ENCODE results near the gene GPR89A. TPM values are rescaled to one million over a fixed set of nuclear protein-coding genes. Genes with fewer than 3 reads are reported as not detected.
"Not testable (repeated sequence)": the region's sequence is repeated elsewhere in the genome, so short reads cannot be mapped to it uniquely, and the experiment has no call there.

Gene GPR89A
- polyA plus RNA-seq, 1 of the 3 experiments (the other 2 are of a cell fraction) = 10.5 TPM

GRCh38 chr1:145610744-145611143, 3.0 kb downstream of the GPR89A start:
- H3K9me3 ChIP-seq; H3K27me3 ChIP-seq (ENCODE audit: insufficient read depth); POLR2A ChIA-PET; H3K9me2 ChIP-seq; H3F3A ChIP-seq (replicated peaks; ENCODE audit: insufficient read depth); H3K4me1 ChIP-seq (ENCODE audit: control insufficient read depth in 1 of 2, insufficient read depth in 2 of 2, low read depth in 1 of 2, low read length in 1 of 2); H3K4me2 ChIP-seq; H3K36me3 ChIP-seq (replicated peaks in 1 of 2; ENCODE audit: control insufficient read depth in 1 of 2, insufficient read depth in 2 of 2, low read length in 1 of 2); H3K4me3 ChIP-seq (ENCODE audit: low read depth in 2 of 2, low read length in 1 of 2); CTCF ChIA-PET; H3K9ac ChIP-seq; H4K20me1 ChIP-seq (ENCODE audit: insufficient read depth); H2AFZ ChIP-seq (ENCODE audit: low read depth); H3K27ac ChIP-seq (ENCODE audit: low read depth in 2 of 2, low read length in 1 of 2); DNase-seq: not testable (repeated sequence)
- WGBS (ENCODE audit: low lambda C conversion rate) = 94% methylated on average over 2 of the region's 2 CpGs
- H3K79me2 ChIP-seq (ENCODE audit: insufficient read depth) = peaks cover 11% of the 10 kb centered on the region

DNA sequence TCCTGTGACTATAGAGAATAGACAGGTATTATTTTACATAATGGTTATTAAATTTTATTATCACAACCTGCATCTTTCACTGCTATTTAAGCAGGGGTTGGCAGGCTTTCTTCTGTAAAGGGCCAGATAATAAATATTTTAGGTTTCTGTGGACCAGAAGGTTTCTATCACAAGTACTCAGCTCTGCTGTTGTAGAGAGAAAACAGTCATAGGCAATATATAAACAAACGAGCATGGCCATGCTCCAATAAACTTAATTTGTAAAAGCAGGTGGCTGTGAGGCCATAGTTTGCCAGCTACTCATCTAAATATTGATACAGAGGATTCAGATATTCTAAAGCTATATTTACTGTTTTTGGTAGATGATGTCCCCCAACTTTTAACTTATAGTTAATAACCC, 12.3 kb downstream of the GPR89A start:
- H3K9me2 ChIP-seq; H3K4me1 ChIP-seq (ENCODE audit: control insufficient read depth in 1 of 2, insufficient read depth in 2 of 2, low read depth in 1 of 2, low read length in 1 of 2); H2AFZ ChIP-seq (ENCODE audit: low read depth); H4K20me1 ChIP-seq (ENCODE audit: insufficient read depth); H3K27me3 ChIP-seq (ENCODE audit: insufficient read depth); H3K79me2 ChIP-seq (ENCODE audit: insufficient read depth); H3K9me3 ChIP-seq; H3K9ac ChIP-seq; H3K4me3 ChIP-seq (ENCODE audit: low read depth in 2 of 2, low read length in 1 of 2); H3K27ac ChIP-seq (ENCODE audit: low read depth in 2 of 2, low read length in 1 of 2); DNase-seq; CTCF ChIA-PET; H3K36me3 ChIP-seq (replicated peaks in 1 of 2; ENCODE audit: control insufficient read depth in 1 of 2, insufficient read depth in 2 of 2, low read length in 1 of 2); H3F3A ChIP-seq (replicated peaks; ENCODE audit: insufficient read depth); H3K4me2 ChIP-seq; POLR2A ChIA-PET: not testable (repeated sequence)
- 86% methylated on average over 1 of the region's 1 CpG for WGBS (ENCODE audit: low lambda C conversion rate)

DNA sequence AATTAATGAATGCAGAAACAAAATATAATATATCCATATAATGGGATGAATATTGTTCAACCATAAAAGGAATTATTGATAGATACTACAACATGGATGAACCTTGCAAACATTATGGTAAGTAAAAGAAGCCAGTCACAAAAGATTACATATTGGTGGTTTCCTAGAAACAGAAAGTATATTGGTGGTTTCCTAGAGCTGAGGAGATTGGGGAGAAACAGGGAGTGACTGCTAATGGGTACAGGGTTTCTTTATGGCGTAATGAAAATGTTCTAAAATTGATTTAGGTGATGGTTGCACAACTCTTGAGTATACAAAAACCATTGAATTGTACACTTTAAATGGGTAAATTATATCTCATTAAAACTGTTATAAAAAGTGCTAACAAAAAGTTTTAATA, 14.4 kb downstream of the GPR89A start:
- H3K9ac ChIP-seq; H3K4me3 ChIP-seq (ENCODE audit: low read depth in 2 of 2, low read length in 1 of 2); CTCF ChIA-PET; H3F3A ChIP-seq (replicated peaks; ENCODE audit: insufficient read depth); H3K9me2 ChIP-seq; H2AFZ ChIP-seq (ENCODE audit: low read depth); H3K4me1 ChIP-seq (ENCODE audit: control insufficient read depth in 1 of 2, insufficient read depth in 2 of 2, low read depth in 1 of 2, low read length in 1 of 2); H3K4me2 ChIP-seq; H3K79me2 ChIP-seq (ENCODE audit: insufficient read depth); DNase-seq; H3K27me3 ChIP-seq (ENCODE audit: insufficient read depth); H3K27ac ChIP-seq (ENCODE audit: low read depth in 2 of 2, low read length in 1 of 2); H3K9me3 ChIP-seq; H4K20me1 ChIP-seq (ENCODE audit: insufficient read depth); POLR2A ChIA-PET; H3K36me3 ChIP-seq (replicated peaks in 1 of 2; ENCODE audit: control insufficient read depth in 1 of 2, insufficient read depth in 2 of 2, low read length in 1 of 2): not testable (repeated sequence)
- WGBS (ENCODE audit: low lambda C conversion rate) = no CpG with 5 or more reads among the region's 1 CpG

GRCh38 chr1:145636237-145636636, 28.4 kb downstream of the GPR89A start:
- H3K4me2 ChIP-seq; CTCF ChIA-PET; H3K27ac ChIP-seq (ENCODE audit: low read depth in 2 of 2, low read length in 1 of 2); H3K4me1 ChIP-seq (ENCODE audit: control insufficient read depth in 1 of 2, insufficient read depth in 2 of 2, low read depth in 1 of 2, low read length in 1 of 2); H3K9me3 ChIP-seq; H3K4me3 ChIP-seq (ENCODE audit: low read depth in 2 of 2, low read length in 1 of 2); H3K79me2 ChIP-seq (ENCODE audit: insufficient read depth); H3K9ac ChIP-seq; H3K27me3 ChIP-seq (ENCODE audit: insufficient read depth); H3F3A ChIP-seq (replicated peaks; ENCODE audit: insufficient read depth); H2AFZ ChIP-seq (ENCODE audit: low read depth); POLR2A ChIA-PET; DNase-seq; H3K36me3 ChIP-seq (replicated peaks in 1 of 2; ENCODE audit: control insufficient read depth in 1 of 2, insufficient read depth in 2 of 2, low read length in 1 of 2); H3K9me2 ChIP-seq; H4K20me1 ChIP-seq (ENCODE audit: insufficient read depth): not testable (repeated sequence)
- 85% methylated on average over 1 of the region's 1 CpG for WGBS (ENCODE audit: low lambda C conversion rate)

- H3K27ac ChIP-seq (ENCODE audit: low read depth in 2 of 2, low read length in 1 of 2); H2AFZ ChIP-seq (ENCODE audit: low read depth); H3K9ac ChIP-seq; H3K4me2 ChIP-seq; H3F3A ChIP-seq (replicated peaks; ENCODE audit: insufficient read depth); CTCF ChIA-PET; H4K20me1 ChIP-seq (ENCODE audit: insufficient read depth); H3K79me2 ChIP-seq (ENCODE audit: insufficient read depth); H3K4me3 ChIP-seq (ENCODE audit: low read depth in 2 of 2, low read length in 1 of 2); DNase-seq; H3K9me2 ChIP-seq; H3K27me3 ChIP-seq (ENCODE audit: insufficient read depth); H3K36me3 ChIP-seq (replicated peaks in 1 of 2; ENCODE audit: control insufficient read depth in 1 of 2, insufficient read depth in 2 of 2, low read length in 1 of 2); H3K9me3 ChIP-seq; H3K4me1 ChIP-seq (ENCODE audit: control insufficient read depth in 1 of 2, insufficient read depth in 2 of 2, low read depth in 1 of 2, low read length in 1 of 2); POLR2A ChIA-PET: not testable (repeated sequence)
- whole genome bisulfite sequencing (ENCODE audit: low lambda C conversion rate) = 100% methylated on average over 1 of the region's 2 CpGs
These were observed 34.1 kb downstream of the GPR89A start for GRCh38 chr1:145641886-145642285.

DNA sequence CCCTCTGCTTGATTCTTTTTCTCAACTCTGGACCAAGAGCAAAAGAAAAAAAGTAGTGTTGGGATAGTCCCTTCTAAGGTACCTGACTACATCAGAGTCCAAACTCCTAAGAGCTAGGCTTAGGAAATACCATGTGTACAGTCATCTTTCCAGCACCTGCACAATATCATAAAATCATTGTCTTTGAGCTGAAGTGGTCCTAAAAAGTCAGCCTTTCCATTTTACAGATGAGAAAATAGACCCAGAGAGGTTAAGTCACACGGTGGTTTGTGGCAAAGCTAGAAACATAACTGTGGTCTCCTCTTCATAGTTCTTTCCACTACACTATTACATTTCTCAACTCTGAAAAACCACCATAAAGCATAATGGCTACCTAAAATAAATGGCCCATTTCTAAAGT, 36.2 kb downstream of the GPR89A start:
- H3K9ac ChIP-seq; H3K4me2 ChIP-seq; H3K9me3 ChIP-seq; H3K27ac ChIP-seq (ENCODE audit: low read depth in 2 of 2, low read length in 1 of 2); H3K4me1 ChIP-seq (ENCODE audit: control insufficient read depth in 1 of 2, insufficient read depth in 2 of 2, low read depth in 1 of 2, low read length in 1 of 2); CTCF ChIA-PET; H3K4me3 ChIP-seq (ENCODE audit: low read depth in 2 of 2, low read length in 1 of 2); POLR2A ChIA-PET; H3K36me3 ChIP-seq (replicated peaks in 1 of 2; ENCODE audit: control insufficient read depth in 1 of 2, insufficient read depth in 2 of 2, low read length in 1 of 2); DNase-seq; H3K27me3 ChIP-seq (ENCODE audit: insufficient read depth); H4K20me1 ChIP-seq (ENCODE audit: insufficient read depth); H3K79me2 ChIP-seq (ENCODE audit: insufficient read depth); H3K9me2 ChIP-seq; H3F3A ChIP-seq (replicated peaks; ENCODE audit: insufficient read depth); H2AFZ ChIP-seq (ENCODE audit: low read depth): not testable (repeated sequence)
- no CpG with 5 or more reads among the region's 1 CpG for WGBS (ENCODE audit: low lambda C conversion rate)

DNA sequence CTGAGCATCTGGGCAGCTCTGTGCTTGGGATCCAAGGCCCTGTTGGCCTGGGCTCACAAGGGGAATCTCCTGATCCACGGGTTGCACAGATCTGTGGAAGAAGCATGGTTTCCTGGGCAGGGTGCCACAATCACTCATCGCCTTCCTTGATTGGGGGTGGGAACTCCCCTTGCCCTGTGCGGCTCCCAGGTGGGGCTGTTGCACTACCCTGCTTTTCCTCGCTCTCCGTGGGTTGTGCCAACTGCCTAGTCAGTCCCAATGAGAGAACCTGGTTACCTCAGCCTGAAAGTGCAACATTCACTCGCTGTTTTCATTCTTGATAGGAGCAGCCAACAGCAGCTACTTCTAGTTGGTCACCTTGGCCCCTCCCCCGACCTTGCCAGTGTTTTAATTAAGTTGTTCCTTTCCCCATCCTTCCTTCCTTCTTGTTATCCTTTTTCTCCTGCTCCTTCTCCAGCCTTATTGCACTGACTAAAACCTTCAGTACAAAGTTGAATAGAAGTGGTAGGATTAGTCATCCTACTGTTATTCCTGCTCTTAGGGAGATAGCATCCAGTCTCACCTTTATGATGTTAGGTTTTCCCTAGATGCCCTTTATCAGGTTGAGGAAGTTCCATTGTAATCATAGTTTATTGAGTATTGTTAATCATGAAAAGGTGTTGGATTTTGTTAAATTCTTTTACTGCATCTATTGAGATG, 48.6 kb downstream of the GPR89A start:
- H3K9me3 ChIP-seq; CTCF ChIA-PET; DNase-seq; H2AFZ ChIP-seq (ENCODE audit: low read depth); H3F3A ChIP-seq (replicated peaks; ENCODE audit: insufficient read depth); H3K79me2 ChIP-seq (ENCODE audit: insufficient read depth); H3K9ac ChIP-seq; H3K4me3 ChIP-seq (ENCODE audit: low read depth in 2 of 2, low read length in 1 of 2); H4K20me1 ChIP-seq (ENCODE audit: insufficient read depth); H3K4me2 ChIP-seq; H3K27me3 ChIP-seq (ENCODE audit: insufficient read depth); H3K36me3 ChIP-seq (replicated peaks in 1 of 2; ENCODE audit: control insufficient read depth in 1 of 2, insufficient read depth in 2 of 2, low read length in 1 of 2); H3K27ac ChIP-seq (ENCODE audit: low read depth in 2 of 2, low read length in 1 of 2); H3K4me1 ChIP-seq (ENCODE audit: control insufficient read depth in 1 of 2, insufficient read depth in 2 of 2, low read depth in 1 of 2, low read length in 1 of 2); POLR2A ChIA-PET; H3K9me2 ChIP-seq: not testable (repeated sequence)
- 83% methylated on average over 4 of the region's 7 CpGs for WGBS (ENCODE audit: low lambda C conversion rate)

Data from SK-N-SH (cell line).